ENCODE data around the gene ZNF780B. TPM values are rescaled to one million over a fixed set of nuclear protein-coding genes. Genes with fewer than 3 reads are reported as not detected.
"Not testable (repeated sequence)": the region's sequence is repeated elsewhere in the genome, so short reads cannot be mapped to it uniquely, and the experiment has no call there.

The ZNF780B gene
- total RNA-seq, 1 experiment from 2014 or later, result 31.9 TPM

DNA sequence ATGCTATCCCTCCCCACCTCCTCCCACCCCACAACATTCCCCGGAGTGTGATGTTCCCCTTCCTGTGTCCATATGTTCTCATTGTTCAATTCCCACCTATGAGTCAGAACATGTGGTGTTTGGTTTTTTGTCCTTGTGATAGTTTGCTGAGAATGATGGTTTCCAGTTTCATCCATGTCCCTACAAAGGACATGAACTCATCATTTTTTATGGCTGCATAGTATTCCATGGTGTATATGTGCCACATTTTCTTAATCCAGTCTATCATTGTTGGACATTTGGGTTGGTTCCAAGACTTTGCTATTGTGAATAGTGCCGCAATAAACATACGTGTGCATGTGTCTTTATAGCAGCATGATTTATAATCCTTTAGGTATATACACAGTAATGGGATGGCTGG, 18.0 kb downstream of the ZNF780B start:
- H3K79me2 ChIP-seq (ENCODE audit: insufficient read depth, low read length); H2BK20ac ChIP-seq (ENCODE audit: low read depth, low read length, poor library complexity, severe bottlenecking); H3K56ac ChIP-seq (ENCODE audit: insufficient read length, low read depth, low read length); H2BK120ac ChIP-seq (ENCODE audit: low read depth, low read length, poor library complexity, severe bottlenecking); H4K8ac ChIP-seq (replicated peaks; ENCODE audit: insufficient read length, low read depth, low read length); H4K5ac ChIP-seq (ENCODE audit: insufficient read length, low read depth, low read length); H3K79me1 ChIP-seq (ENCODE audit: insufficient read depth, low read depth, low read length, poor library complexity, severe bottlenecking); H3K18ac ChIP-seq (ENCODE audit: insufficient read length, low read depth, low read length); H3K9ac ChIP-seq (ENCODE audit: extremely low read depth, insufficient read length, low read length); H3K27me3 Mint-ChIP-seq (ENCODE audit: low read depth); H3K4me1 Mint-ChIP-seq; H2BK15ac ChIP-seq (ENCODE audit: low read depth, low read length); H3K27ac ChIP-seq (ENCODE audit: insufficient read length, low read depth, low read length); H3K4me1 ChIP-seq (ENCODE audit: insufficient read depth, low read length); H3K4ac ChIP-seq (ENCODE audit: low read depth, low read length); H4K91ac ChIP-seq (ENCODE audit: insufficient read length, low read depth, low read length); H4K20me1 ChIP-seq (ENCODE audit: control insufficient read depth, insufficient read depth, insufficient read length); H3K23me2 ChIP-seq (ENCODE audit: insufficient read length, low read depth, low read length, poor library complexity, severe bottlenecking); H3K14ac ChIP-seq (ENCODE audit: insufficient read depth, low read length); H3K4me3 Mint-ChIP-seq; H2BK12ac ChIP-seq (ENCODE audit: insufficient read length, low read depth, low read length); H3K27ac Mint-ChIP-seq; H2AFZ ChIP-seq (ENCODE audit: low read length); H3K23ac ChIP-seq (ENCODE audit: insufficient read length, low read depth, low read length); DNase-seq; H3K4me2 ChIP-seq (ENCODE audit: insufficient read depth, insufficient read length, low read length); H2BK5ac ChIP-seq (ENCODE audit: insufficient read length, low read length); H2AK5ac ChIP-seq (ENCODE audit: insufficient read length, low read length); H3T11ph ChIP-seq (ENCODE audit: low read length); H3K27me3 ChIP-seq (ENCODE audit: insufficient read depth, low read length): not testable (repeated sequence)
- Mint-ChIP-seq H3K36me3 (ENCODE audit: insufficient read depth in 1 of 3, low read depth in 3 of 3) (peaks cover 54 to 67% (median 63%) of the 10 kb centered on the region in 3 experiments), H3K9me3 (peaks cover 69 to 73% of the 10 kb centered on the region in 2 experiments)
- H3K9me3 ChIP-seq (ENCODE audit: control insufficient read depth, low read depth, low read length), result peaks cover 46% of the 10 kb centered on the region
- no CpG with 5 or more reads among the region's 3 CpGs for WGBS (ENCODE audit: extremely low coverage, insufficient read length, low lambda C conversion rate)
